Ovary (tissue), 3 donors: ENCODE measurements around the gene ZNF205.

Experiments used
- EP300 ChIP-seq: sonication (generic); formaldehyde crosslinking; IDR thresholded peaks from one replicate; pipeline ENCODE4 v1.6.1; 2017; ENCODE audit warnings: antibody characterized with exemption
- POLR2A ChIP-seq: fragments of 450-650 bp; IDR thresholded peaks from one replicate; pipeline ENCODE4 v1.6.1; 2017; ENCODE audit warnings: antibody characterized with exemption, mild to moderate bottlenecking, moderate library complexity
- TF ChIP-seq, protein P1 (sequence below), 3 donors: fragments of 450-650 bp in 2 of 3; fragments of 200-600 bp in 1 of 3; IDR thresholded peaks; one replicate each; pipeline versions ENCODE4 v1.5.1 to v1.8.0; 2016 to 2022; ENCODE audit warnings: antibody characterized with exemption in 3 of 3, mild to moderate bottlenecking in 1 of 3
- donor health status: DM: no; HTN: no; CAD: no.

DNA sequence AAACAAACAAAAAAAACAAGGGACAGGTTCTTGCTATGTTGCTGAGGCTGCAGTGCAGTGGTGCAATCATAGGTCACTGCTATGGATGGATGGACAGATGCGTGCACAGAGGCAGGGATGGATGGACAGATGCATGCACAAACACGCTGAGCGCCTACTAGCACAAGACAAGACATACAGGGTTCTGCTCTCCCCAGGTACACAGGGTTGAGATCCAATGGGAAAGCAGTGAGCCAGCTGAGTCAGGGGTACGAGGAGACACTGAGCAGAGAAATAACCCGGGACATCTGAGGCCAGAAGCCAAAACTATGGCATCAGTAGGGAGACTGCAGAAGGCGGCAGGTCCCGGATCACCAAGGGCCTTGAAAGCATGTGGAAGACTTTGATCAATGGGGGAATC lies 40.7 kb upstream of the ZNF205 start:
- TF ChIP-seq, protein P1, sequence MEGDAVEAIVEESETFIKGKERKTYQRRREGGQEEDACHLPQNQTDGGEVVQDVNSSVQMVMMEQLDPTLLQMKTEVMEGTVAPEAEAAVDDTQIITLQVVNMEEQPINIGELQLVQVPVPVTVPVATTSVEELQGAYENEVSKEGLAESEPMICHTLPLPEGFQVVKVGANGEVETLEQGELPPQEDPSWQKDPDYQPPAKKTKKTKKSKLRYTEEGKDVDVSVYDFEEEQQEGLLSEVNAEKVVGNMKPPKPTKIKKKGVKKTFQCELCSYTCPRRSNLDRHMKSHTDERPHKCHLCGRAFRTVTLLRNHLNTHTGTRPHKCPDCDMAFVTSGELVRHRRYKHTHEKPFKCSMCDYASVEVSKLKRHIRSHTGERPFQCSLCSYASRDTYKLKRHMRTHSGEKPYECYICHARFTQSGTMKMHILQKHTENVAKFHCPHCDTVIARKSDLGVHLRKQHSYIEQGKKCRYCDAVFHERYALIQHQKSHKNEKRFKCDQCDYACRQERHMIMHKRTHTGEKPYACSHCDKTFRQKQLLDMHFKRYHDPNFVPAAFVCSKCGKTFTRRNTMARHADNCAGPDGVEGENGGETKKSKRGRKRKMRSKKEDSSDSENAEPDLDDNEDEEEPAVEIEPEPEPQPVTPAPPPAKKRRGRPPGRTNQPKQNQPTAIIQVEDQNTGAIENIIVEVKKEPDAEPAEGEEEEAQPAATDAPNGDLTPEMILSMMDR (IDR thresholded peaks at IDR 0.05) = no peak
- TF ChIP-seq EP300 (no peak), POLR2A (no peak)
